ENCODE results near the gene CENPV.

- no peak for TF ChIP-seq ZNF565 (CRISPR knock-in tag; conservative IDR thresholded peaks at IDR 0.05; ENCODE audit: low read depth)
- no peak for TF ChIP-seq PATZ1 (CRISPR knock-in tag; IDR thresholded peaks at IDR 0.05; ENCODE audit: borderline replicate concordance)
- TF ChIP-seq ZFP3 (CRISPR knock-in tag; IDR thresholded peaks at IDR 0.05), result no peak
- TF ChIP-seq ZC3H10 (CRISPR knock-in tag; IDR thresholded peaks at IDR 0.05), result no peak
- TF ChIP-seq BACH2 (CRISPR knock-in tag; IDR thresholded peaks at IDR 0.05; ENCODE audit: borderline replicate concordance), result no peak
- TF ChIP-seq SNAI2 (CRISPR knock-in tag; IDR thresholded peaks at IDR 0.05), result no peak
Measured at GRCh38 chr17:16325964-16326363, 27.3 kb downstream of the CENPV start.

All from SK-N-SH treated with all-trans-retinoic acid at 6 μM for 48 hours (cell line).